Right forelimb (tissue), 1 donor: ENCODE data around the gene GDI1.

ENCODE experiments used
- DNase-seq: peaks from one replicate; pipeline ENCODE4 v3.0.0-alpha.2; 2018

Gene GDI1

DNA sequence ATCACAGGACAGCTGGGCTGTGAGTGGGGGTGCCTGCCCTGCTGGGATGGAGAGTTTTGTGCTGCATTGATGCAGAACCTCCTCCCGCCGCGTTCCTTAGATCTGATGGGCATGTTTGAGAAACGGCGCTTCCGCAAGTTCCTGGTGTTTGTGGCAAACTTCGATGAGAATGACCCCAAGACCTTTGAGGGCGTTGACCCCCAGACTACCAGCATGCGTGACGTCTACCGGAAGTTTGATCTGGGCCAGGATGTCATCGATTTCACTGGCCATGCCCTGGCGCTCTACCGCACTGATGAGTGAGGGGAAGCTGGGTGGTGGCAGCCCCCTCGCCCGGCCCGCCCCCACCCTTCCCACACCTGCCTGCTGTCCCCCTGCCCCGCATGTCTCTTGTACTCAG, 2.9 kb downstream of the GDI1 start:
- DNase-seq = no peak

DNA sequence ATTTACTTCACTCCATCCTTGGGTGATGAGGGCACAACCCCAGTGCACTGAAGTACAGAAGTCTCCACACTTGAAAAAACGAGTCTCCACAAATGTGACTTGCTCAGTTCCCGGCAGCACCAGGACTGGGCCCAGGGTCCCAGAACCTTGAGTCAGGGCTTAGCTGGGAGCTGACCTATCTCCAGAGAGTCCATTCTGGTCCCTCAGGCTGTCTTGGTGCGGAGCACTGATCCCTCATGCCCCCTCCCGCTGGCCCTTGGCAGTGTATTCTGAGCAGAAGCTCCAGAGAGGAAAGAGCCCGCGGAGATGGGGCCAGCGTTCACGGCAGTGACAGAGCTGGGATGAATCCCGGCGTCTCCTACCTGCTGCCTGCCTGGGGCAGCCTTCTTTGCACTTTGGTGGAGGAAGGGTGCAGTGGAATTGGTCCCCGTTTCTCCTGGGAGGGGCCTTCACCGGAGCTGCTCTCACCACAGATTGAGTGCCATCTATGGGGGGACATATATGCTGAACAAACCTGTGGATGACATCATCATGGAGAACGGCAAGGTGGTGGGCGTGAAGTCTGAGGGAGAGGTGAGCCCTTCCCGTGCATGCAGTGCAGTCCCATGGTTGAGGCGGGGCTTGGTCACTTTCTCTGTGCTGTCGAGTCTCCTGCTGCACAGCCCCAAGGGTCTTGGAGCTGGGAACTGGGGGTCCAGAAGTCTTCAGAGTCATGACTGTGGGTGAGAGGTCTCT, 3.8 kb downstream of the GDI1 start:
- DNase-seq = no peak

DNA sequence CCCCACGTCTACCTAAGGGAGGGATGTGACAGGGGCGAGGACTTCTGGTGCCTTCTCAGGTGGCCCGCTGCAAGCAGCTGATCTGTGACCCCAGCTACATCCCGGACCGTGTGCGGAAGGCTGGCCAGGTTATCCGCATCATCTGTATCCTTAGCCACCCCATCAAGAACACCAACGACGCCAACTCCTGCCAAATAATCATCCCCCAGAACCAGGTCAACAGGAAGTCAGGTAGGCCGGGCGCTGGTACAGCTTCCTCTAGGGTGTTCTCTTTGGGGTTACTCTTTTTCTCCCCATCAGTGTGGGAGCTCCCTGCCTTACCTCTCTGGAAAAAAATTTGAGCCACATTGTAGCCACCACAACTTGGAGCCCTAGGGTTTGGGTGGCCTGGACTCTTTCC, 4.6 kb downstream of the GDI1 start:
- DNase-seq = no peak

DNA sequence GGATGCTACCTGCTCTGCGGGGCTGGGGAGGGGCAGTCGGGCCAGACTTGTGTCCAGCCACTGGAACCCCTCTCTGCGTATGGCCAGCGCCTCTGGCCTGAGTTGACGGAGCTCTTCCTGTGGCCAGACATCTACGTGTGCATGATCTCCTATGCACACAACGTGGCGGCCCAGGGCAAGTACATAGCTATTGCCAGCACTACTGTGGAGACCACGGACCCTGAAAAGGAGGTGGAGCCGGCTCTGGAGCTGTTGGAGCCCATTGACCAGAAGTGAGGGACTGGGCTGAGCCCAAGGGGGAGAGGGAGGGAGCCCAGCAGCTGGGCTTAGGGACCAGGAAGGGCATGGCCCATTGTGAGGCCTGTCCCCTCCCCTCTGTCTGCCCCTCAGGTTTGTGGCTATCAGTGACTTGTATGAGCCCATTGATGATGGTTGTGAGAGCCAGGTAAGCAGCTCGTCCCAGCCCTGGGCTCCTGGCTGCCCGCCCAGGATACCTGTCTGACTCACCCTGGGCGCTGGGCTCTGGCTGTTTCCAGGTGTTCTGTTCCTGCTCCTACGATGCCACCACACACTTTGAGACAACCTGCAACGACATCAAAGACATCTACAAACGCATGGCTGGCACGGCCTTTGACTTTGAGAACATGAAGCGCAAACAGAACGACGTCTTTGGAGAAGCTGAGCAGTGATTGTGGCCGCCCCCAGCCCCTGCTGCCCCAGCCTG, 5.2 kb downstream of the GDI1 start:
- DNase-seq = no peak

DNA sequence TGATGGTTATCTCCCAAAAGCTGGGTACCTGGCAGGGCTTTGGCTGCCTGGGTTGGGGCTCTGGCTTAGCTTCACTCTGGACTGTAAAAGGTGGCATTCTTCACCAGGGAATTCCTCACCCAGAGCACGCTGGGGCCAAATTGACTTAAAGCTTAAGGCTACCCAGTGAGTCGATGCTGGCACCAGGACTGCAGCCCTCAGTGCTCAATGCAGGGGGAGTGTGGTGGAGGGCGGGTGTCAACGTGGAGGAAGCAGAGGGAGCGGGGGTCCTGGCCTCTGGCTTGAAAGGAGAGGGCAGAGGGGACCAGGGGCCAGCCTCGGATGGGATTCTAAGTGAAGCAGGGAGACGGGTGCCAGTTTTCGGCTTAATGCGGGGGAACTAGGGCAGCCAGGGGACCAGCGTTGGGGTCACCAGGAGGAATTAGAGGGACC, 6.5 kb downstream of the GDI1 start:
- DNase-seq = no peak

DNA sequence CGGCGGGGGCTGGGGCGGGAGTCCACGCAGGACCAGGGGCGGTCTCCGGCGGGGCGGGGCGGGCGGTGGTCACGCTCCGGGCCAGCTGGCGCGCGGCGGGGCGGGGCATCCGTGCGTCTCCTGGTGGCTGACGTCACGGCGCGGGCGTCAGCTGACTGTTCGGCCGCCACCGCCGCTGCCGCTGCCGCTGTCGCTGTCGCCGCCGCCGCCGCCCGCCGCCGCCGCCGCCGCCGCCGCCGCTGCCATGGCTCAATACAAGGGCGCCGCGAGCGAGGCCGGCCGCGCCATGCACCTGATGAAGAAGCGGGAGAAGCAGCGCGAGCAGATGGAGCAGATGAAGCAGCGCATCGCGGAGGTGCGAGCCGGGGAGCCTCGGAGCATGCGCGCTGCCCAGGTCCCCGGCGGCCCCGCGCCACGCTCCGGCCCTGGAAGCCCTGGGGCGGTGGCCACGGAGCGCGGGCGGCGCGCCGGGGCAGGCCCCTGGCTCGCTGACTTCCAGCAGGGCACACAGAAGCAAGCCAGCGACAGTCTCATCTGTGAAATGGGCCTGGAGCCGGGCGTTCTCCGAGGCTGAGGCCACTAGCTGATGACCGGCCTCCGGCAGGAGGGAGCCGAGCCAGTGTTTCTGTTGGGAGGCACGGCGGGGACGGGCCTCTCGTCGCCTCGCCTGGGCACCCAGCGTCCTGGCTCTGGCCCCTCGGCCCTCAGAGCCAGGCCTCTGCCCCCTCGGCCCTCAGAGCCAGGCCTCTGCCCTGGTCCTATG, 7.2 kb downstream of the GDI1 start, which contains the start of gene FAM50A:
FAM50A (plus strand) TSS at position 150 of the 763 bp plus-strand sequence; CDS start at position 245, 95 bp downstream.
- peak; percentile 81 for DNase-seq

DNA sequence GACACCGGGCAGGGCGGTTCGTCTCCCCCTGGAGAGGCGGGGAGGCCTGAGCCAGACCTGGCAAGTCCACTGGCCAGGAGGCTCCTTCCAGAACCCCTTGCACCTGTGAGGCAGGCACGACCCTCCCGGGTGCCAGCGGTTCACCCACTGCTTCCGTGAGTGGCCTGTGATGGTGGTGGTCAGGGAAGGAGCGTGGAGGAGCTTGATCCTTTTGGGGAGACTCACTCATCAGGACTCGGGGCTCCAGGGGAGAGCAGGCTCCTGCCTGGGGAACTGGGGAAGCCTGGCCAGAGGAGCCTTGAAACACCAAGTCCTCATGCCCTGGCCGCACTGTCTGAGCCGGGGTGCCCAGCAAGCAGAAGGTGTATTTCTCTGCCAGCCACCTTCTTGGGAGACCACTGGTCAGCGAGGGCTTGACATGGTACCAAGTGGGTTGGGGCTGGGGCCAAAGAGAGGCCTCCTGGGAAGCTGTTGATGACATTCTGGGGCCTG, 7.8 kb downstream of the GDI1 start:
- no peak for DNase-seq

DNA sequence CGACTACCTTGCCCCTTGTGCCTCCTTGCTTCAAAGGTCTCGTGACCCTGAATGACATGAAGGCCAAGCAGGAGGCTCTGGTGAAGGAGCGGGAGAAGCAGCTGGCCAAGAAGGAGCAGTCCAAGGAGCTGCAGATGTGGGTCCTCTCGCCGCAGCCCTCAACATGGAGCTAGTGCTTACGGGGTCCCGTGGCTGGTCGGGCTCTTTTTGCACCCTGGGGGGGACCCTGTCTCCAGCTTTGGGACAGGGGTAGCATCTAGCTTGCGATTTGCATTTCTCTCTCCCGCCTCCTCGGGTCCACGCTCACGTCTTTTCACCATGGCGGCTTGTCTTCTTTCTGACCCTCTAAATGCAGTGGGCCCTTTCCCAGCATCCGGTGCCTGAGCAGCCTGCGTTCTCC, 8.8 kb downstream of the GDI1 start:
- DNase-seq = no peak

DNA sequence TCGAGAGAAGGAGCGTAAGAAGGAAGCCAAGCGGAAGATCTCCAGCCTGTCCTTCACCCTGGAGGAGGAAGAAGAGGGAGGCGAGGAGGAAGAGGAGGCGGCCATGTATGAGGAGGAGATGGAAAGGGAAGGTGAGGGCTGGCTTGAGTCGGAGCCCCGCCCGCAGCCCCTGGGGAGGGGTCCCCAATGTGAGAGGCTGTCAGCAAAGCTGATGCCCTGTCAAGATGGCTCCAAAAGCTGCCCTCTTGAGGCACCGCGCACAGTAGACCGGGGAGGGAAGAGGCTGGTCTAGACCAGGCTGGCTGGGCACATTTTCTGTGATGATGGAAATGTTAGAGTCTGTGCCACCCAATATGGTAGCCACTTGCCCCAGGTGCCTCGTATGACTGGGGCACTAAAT, 9.5 kb downstream of the GDI1 start:
- DNase-seq = no peak

DNA sequence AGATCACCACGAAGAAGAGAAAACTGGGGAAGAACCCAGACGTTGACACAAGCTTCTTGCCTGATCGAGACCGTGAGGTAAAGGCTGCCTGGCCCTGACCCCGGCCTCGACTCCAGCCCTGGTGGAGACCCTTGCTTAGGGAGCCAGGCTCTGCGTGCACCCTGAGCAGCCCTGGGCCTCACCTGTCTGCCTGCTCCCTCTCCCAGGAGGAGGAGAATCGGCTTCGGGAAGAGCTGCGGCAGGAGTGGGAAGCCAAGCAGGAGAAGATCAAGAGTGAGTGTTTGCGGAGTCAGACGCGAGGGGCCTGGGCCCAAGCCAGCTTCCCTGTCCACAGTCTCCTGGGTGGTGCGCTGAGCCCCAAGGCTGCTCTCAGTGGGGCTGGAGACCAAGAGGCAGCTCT, 11.5 kb downstream of the GDI1 start:
- no peak for DNase-seq

DNA sequence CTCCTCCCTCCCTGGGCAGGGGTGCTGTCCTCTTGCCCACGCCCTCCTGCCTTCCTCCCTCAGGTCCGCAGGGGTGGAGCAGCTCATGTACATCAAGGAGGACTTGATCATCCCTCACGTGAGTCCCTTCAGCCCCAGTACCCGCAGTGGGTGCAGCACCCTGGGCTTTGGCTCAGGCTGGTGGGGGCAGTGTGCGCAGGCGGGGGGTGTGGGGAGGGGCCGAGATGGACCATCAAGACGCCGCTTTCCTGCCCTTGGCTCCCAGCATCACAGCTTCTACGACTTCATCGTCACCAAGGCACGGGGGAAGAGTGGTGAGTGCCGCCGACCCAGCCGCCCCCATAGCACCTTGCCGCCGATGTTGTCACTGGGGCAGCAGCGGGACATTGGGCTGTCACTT, 12.7 kb downstream of the GDI1 start:
- DNase-seq = no peak

DNA sequence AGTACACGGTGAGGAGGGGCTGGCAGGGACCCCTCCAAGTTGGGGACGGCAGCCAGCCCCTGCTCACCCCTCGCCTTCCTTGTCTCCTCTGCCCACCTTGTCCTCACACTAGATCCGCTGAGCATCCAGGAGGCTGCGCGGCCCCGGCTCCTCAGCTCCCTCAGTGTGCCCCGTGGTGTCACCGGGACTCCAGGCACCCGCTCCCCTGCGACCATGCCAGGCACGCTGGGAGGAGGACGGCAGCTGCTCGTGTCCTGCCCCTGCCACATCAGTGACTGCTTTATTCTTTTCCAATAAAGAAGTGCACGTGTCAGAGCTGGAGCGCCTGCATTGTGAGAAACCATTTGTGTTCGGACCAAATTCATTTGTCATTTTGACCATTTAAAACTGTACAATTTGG, 13.4 kb downstream of the GDI1 start:
- no peak for DNase-seq

DNA sequence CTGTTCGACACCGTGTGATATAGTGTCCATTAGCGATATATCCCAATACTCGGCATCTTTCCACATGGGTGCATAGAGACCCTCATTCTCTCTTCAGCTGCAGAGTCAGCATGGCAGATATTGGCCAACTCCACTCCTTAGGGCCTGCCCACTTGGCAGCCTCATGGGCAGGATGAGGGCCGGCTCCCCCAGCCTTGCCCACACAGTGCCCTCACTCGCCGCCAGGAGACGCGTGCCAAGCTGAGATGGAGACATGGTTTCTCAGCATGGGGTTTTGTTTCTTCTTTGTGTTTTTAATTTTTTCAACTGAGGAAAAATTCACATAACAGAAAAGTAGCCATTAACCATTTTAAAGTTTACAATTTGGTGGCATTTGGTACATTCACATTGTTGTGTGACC, 15.9 kb downstream of the GDI1 start:
- no peak for DNase-seq

DNA sequence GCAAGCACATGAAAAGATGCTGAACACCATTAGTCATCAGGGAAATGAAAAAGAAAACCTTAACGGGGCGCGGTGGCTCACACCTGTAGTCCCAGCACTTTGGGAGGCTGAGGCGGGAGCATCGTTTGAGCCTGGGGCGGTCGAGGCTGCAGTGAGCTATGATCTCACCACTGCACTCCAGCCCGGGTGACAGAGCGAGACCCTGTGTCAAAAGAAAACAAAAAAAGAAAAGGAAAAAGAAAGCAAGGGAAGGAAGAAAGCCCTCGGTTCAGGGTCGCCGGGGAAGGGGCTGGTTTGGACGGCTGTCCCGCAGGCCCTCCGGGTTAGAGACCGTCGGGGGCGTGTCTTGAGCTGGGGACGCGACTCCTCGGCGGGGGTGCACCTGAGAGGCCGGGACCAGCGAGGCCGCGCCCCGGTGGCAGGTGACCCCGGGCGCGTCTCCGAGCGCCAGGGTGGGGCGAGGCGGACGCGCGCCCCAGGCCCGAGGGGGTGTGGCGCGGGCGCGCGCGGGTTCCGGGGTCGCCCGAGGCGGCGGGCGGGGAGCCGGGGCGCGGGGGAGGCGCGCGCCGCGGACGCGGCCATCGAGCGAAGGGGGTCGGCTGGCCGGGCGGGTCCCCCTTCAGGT, 20.6 kb downstream of the GDI1 start:
- peak; percentile 51 for DNase-seq

DNA sequence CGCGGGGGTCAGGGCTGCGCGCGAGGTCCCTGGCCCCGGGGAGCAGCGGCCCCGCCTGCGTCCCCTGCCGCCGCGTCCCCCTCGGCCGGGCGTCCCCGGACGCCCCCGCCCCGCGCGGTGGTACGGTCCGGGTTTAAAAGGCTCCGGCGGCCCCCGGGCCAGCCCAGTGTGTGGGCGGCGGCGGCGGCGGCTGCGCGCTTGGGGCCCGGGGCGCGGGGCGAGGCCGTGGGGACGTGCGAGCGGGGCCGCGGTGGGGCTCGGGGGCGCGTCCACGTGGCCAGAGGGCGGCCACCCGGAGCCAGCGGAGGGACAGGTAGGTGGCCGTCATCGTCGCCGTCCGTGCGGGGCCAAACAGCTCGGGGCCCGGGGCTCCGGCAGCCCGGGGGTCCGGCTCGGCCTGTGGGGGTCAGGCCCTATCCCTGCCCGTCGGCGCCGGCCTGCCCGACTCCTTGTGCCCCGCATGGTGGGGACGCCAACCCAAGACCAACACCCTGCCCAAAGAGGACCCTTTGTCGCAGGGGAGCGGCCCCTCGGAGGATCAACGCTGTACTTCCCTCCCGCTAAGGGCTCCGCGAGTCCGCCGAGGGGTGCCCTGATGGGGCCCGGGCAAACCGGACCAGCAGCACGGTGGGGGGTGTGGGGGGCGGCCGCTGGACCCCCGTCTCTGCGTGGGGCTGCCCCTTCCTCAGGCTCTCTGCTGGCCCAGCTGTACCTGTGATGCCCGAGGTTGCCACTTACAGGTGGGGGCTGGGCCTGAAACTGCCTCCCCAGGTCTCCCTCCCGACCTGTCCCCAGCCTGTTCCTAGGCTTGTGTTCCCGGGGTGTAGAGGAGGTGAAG, 21.4 kb downstream of the GDI1 start, which contains the start of gene PLXNA3:
PLXNA3 (plus strand) TSS at position 166 of the 838 bp plus-strand sequence. CDS start 1,903 bp downstream, outside the sequence.
- peak; percentile 68 for DNase-seq

DNA sequence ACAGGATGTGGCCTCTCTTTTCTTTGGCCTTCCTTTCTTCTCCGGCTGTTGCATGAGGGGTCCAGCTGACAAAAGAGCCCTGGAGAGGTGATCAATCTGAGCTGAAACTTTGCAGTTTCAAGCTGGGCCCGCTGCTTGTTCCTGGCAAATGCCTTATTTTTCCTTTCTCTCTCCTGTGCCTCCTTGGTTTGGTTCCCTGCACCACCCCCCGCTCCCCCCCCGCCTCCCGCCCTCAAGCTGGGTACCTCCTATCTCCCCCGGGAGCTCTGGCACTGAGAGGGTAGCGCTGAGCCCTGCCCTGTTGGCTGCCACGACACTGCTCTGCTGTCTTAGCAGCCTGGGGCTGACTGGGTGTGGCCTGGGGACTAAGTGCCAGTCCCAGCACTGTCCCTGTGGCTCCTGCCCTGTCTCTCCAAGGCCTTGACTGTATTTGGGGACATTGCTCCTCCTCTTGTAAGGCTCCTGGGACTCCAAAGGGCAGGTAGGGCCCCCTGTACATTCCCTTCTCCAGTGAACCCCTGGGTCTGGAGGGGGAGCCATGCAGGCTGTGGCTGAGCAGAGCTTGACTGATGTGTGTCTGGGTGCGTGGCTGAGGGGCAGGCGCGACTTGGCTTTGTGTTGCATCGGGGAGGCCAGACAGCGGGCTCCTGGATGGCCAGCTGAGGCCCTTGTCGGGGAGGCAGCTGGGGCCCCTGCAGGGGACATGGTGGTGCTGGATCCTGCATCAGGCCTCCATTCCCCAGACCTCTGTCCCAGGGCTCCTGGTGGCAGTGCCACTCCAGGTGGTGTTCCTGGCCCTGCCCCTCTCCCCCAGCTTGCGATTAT, 22.2 kb downstream of the GDI1 start:
- DNase-seq = peak; percentile 54

DNA sequence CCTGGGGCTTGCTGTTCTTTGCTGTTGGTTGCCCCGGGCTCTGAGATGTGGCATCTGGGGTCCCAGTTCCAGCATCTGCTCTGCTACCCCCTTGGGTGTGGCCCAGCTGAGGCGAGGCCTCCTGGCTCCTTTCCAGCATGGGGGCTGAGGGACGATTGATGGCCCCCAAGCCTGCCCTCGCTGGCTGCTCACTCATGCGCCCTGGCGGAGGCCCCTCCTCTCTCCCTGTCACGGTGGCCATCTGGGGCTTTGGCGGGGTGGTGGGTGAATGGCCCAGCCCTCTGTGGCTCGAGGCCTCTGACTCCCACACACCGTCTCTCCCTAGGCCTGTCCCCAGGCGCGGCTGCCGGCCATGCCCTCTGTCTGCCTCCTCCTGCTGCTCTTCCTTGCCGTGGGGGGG, 22.9 kb downstream of the GDI1 start:
- DNase-seq = no peak

DNA sequence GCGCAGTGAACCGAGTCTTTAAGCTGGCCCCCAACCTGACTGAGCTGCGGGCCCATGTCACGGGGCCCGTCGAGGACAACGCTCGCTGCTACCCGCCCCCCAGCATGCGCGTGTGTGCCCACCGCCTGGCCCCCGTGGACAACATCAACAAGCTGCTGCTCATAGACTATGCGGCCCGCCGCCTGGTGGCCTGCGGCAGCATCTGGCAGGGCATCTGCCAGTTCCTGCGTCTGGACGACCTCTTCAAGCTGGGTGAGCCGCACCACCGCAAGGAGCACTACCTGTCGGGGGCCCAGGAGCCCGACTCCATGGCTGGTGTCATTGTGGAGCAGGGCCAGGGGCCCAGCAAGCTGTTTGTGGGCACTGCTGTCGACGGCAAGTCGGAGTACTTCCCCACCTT, 23.4 kb downstream of the GDI1 start:
- no peak for DNase-seq

DNA sequence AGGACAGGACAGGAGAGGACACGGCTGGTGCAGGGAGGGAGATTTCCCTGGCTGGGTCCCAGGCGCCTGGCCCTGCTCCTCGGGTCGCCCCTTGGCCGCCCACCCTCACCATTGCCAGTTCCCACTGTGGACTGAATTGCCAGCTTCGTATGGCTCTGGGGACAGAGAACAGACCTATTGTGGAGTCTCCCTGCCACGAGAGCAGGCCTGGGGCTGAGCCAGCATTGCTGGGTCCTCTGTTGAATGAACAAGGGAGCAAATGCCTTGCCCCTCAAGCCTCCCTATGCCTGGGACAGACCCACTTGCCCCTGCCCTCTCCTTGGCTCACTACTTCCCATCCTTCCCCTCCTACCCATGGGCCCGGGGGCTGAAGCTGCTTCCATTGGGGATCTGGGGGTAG, 25.4 kb downstream of the GDI1 start:
- no peak for DNase-seq

DNA sequence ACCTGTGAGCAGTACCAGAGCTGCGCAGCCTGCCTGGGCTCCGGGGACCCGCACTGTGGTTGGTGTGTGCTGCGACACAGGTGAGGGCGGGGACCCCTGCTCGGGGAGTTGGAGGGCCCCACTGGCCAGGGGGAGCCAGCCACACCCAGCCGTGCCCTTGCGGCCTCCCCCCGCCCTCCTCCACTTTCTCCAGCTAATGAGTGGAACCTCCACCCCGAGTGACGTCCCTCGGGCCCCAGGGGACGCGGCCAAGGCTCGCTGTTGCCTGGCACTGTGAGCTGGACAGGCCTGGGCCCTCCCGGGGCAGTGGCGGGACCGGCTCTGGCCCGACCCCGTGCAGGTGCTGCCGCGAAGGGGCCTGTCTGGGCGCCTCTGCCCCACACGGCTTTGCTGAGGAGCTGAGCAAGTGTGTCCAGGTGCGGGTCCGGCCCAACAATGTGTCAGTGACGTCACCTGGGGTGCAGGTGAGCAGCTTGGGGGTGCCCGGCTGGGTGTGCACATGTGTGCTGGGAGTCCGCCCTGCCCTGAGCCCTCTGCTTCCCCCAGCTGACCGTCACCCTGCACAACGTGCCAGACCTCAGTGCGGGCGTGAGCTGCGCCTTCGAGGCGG, 26.8 kb downstream of the GDI1 start:
- DNase-seq = no peak
